GM06990 (cell line): Measurements from ENCODE around the gene RHOBTB3.
"Not testable (repeated sequence)": the region's sequence is repeated elsewhere in the genome, so short reads cannot be mapped to it uniquely, and the experiment has no call there.

Experiments
- DNase-seq: peaks from one replicate; pipeline ENCODE4 v3.0.0-alpha.2; 2011; ENCODE audit not compliant: insufficient read length; ENCODE audit errors: extremely low read depth
- H3K27me3 ChIP-seq: replicated peaks from 2 replicates; pipeline ENCODE4 v1.6.0; 2011; ENCODE audit warnings: low read length; ENCODE audit not compliant: control insufficient read depth, insufficient read depth
- H3K36me3 ChIP-seq: 2 replicates; pipeline ENCODE4 v1.5.1; 2011; ENCODE audit warnings: low read length; ENCODE audit not compliant: control insufficient read depth, insufficient read depth
- H3K4me3 ChIP-seq: replicated peaks from 2 replicates; pipeline ENCODE4 v1.5.1; 2011; ENCODE audit warnings: low read depth, mild to moderate bottlenecking, control low read depth, low read length
- TF ChIP-seq, protein P1 (sequence below): IDR thresholded peaks from 2 replicates; pipeline ENCODE4 v1.5.1; 2011; ENCODE audit warnings: low read length, control low read depth, mild to moderate bottlenecking, inconsistent platforms; ENCODE audit not compliant: insufficient read depth, poor library complexity, severe bottlenecking

The RHOBTB3 gene

DNA sequence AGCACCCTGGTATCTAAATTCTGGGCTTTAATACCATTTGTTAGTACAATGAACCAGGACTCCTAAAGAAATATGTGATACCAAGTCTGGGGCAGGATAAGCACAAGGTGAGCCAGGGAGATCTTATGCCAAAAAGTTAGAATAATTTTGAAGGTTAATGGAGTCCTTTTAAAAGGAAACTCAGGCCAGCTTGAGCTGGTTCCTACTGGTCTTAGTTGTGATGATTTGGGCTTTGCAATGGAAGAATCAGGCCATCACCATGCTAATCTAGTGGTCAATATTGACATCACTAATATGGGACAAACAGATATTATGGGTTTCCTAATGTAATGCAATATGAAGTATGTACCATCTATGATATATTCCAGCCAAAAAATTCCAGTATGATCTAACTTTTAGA is 40.8 kb upstream of the RHOBTB3 start:
- Histone ChIP-seq H3K36me3 (no peaks in the 10 kb centered on the region), H3K4me3 (no peak overlapping the region), H3K27me3 (no peaks in the 10 kb centered on the region)
- no peak for DNase-seq
- TF ChIP-seq, protein P1, sequence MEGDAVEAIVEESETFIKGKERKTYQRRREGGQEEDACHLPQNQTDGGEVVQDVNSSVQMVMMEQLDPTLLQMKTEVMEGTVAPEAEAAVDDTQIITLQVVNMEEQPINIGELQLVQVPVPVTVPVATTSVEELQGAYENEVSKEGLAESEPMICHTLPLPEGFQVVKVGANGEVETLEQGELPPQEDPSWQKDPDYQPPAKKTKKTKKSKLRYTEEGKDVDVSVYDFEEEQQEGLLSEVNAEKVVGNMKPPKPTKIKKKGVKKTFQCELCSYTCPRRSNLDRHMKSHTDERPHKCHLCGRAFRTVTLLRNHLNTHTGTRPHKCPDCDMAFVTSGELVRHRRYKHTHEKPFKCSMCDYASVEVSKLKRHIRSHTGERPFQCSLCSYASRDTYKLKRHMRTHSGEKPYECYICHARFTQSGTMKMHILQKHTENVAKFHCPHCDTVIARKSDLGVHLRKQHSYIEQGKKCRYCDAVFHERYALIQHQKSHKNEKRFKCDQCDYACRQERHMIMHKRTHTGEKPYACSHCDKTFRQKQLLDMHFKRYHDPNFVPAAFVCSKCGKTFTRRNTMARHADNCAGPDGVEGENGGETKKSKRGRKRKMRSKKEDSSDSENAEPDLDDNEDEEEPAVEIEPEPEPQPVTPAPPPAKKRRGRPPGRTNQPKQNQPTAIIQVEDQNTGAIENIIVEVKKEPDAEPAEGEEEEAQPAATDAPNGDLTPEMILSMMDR: no peak

- H3K4me3 ChIP-seq: no peak overlapping the region
- no peaks in the 10 kb centered on the region for H3K36me3 ChIP-seq
- H3K27me3 ChIP-seq: no peaks in the 10 kb centered on the region
- TF ChIP-seq, protein P1: no peak
- DNase-seq: no peak
These were observed 33.1 kb upstream of the RHOBTB3 start for GRCh38 chr5:95697781-95698681.

GRCh38 chr5:95699337-95699736 is 31.8 kb upstream of the RHOBTB3 start:
- Histone ChIP-seq H3K36me3 (no peaks in the 10 kb centered on the region), H3K27me3 (no peaks in the 10 kb centered on the region), H3K4me3 (no peak overlapping the region)
- TF ChIP-seq, protein P1: no peak
- DNase-seq: no peak

- no peak for DNase-seq
- Histone ChIP-seq H3K4me3 (no peak overlapping the region), H3K27me3 (no peaks in the 10 kb centered on the region), H3K36me3 (no peaks in the 10 kb centered on the region)
- TF ChIP-seq, protein P1: no peak
These were observed 30.1 kb upstream of the RHOBTB3 start for GRCh38 chr5:95701074-95701473.

GRCh38 chr5:95704150-95704549 is 27.0 kb upstream of the RHOBTB3 start:
- TF ChIP-seq, protein P1: no peak
- Histone ChIP-seq H3K4me3 (no peak overlapping the region), H3K27me3 (no peaks in the 10 kb centered on the region), H3K36me3 (no peaks in the 10 kb centered on the region)
- no peak for DNase-seq

GRCh38 chr5:95706196-95706595 is 24.9 kb upstream of the RHOBTB3 start:
- H3K4me3 ChIP-seq: not testable (repeated sequence)

More at GRCh38 chr5:95706196-95706595, 24.9 kb upstream of the RHOBTB3 start:
- DNase-seq, H3K36me3 ChIP-seq, H3K27me3 ChIP-seq: not testable (repeated sequence)
